HG03575 (cell line): ENCODE data around the gene DEPDC5.

Experiments used
- ATAC-seq: cut with Tn5 transposase; IDR thresholded peaks from one replicate; pipeline ENCODE4 v1.9.1; 2021; ENCODE audit not compliant: unreplicated experiment, insufficient number of reproducible peaks, low FRiP score; ENCODE audit errors: extremely low read depth

The DEPDC5 gene

DNA sequence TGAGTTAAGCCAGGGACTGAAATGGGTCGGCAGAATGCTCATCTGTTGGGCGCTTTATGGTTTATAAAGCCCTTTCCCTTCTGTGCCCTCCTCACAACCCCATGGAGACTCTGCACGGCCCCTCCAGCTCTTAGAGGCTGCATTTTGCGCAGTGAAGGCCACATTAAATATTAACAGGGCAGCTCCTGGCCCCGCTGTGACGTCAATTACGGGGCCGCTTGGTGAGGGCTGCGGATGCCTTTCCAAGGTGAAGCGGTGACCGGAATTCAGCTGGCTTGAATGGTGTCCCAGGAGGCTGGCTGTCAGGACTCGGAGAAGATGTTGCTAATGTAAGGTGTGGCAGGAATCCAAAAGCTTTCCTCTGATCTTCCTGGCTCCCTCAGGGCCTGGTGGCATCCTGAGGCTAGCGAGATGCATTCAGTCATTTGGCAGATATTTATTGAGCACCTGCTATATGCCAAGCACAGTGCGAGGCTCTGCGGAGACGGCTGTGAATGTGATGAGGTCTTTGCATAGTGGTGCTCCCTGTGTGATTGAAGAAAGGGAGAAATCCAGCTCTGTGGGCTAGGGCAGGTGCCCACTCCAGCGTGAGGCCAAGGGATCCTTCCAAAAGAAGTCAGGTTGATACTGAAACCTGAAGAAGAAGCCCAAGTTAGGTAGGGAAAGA, 180.1 kb downstream of the DEPDC5 start:
- no peak for ATAC-seq

DNA sequence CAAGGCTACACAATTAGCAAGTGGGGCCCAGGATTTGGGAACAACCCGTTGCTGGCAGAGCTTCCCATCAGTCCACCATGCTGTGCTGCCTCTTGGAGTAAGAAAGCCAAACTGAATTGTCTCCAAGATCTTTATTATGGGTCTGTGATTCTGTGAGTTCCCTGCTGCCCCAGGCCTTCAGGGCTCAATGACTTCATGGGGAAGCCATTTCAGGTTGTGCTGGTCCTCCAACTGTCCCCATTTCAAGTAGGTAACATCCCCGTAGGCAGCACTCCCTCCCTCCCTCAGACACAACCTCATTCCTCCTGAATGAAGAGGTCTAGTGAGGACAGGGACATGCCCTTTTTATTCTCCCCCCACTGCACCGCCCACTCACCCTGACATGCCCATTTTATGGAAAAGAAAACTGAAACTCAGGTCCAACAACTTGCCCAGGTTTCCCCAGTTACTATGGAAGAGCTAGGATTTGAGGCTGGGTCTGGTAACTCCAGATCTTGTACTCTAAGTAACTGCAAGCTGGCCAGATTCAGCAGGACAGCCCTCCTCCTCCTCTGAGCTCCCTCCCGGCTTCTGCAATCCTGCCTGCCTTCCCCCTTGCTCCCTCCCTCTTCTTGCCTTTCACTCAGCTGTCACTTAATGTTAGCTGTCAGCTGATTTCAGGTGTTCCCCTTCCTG, 182.3 kb downstream of the DEPDC5 start:
- no peak for ATAC-seq

DNA sequence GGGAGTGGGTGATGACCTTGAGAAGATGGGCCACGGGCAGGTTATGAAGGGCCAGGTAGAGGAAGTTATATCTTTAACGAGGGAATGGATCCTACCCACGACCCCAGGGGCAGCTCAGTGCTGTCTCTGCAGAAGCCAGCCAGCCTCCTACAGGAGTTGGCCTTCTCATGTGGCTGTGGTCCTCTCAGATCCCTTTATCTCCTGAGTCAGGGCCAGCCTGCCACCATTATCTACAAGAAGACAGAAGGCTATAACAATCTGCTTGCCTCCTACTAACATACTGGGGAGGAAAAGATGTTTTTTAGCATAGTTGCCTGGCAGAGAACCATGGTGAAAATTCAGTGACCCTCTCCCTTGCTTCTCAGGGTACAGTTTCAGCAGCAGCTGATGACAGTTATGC, 183.5 kb downstream of the DEPDC5 start:
- ATAC-seq = no peak

GRCh38 chr22:31938296-31938695, 184.5 kb downstream of the DEPDC5 start:
- ATAC-seq = no peak

DNA sequence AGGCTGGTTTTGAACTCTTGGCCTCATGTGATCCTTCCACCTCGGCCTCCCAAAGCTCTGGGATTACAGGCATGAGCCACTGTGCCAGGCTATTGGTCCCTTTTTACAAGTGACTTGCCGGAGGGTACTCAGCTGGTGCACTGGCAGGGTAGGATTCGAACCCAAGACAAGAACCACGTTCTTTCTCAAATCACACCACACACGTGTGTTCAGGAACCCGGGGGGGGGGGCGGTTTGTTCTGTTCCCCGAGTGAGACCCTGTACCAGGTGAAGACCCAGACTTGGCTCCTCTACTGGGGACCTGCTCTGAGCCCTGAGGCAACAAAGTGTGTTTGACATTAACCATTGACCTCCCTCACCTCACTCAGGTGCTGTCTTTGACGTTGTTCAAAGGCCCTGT, 186.7 kb downstream of the DEPDC5 start:
- no peak for ATAC-seq

- no peak for ATAC-seq
These were observed 188.3 kb downstream of the DEPDC5 start for GRCh38 chr22:31942091-31942490.

DNA sequence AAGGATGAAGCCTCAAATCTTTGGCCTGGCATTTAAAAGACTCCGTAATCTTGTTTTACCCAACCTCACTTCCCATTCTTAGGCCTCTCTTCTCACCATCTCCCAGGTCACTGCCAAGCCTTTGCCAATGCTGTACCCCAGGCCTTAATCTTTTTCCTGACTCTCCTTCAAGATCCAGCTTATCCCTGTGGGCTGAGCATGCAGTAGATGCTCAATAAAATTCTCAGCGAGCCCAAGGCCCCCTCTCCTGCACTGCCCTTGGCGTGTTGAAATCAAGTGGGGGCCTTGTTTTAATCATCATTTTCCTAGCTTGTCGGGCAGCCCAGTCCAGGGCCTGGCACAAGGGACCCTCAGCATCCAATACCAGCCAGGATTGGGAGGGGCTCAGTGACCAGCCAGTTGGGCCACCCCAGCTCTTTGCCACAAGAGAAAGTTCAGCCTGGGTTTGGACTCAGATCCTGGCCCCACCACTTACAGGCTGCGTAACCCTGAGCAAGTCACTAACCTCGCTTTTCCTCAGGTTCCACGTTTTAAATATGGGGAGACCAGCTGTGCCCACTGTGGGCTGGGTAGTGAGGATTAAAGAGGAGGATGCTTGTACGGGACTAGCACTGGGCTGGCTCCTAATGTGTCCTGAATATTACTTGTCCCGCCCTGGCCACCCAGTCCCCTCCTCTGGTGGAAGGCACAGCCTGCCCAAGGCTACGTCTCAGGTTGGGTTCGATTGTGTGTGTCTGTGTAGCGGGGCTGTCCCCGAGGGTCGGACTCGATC, 189.6 kb downstream of the DEPDC5 start:
- ATAC-seq = no peak

DNA sequence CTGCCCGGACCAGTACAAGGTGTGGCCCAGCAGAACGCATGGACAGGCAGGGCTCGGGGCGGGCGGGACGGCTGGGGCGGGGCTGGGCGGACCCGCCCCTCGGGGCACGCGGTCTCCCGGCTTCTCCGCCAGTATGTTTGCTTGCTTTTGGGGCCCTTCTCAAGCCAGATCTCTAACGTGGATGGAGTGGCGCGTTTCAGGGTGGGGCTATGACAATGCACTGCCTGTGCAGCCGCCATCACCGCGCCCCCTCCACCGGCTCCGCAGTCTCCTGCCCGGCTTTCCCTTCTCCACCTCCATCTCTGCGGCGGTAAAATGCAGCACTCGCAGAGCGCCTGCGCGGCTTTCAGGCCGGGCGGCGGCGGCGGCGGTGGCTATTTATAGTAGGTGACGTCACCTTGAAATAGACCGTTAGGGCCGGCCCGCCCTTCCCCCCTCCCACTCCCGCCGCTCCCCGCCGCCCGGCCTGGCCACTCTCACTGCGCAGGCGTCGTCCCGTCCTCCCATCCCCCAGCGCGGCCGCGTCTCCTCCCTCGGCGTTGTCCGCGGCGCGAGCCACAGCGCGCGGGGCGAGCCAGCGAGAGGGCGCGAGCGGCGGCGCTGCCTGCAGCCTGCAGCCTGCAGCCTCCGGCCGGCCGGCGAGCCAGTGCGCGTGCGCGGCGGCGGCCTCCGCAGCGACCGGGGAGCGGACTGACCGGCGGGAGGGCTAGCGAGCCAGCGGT, 190.3 kb downstream of the DEPDC5 start, which contains the start of gene YWHAH:
Gene YWHAH, plus strand, starts transcription at position 558 of the 722 bp plus-strand sequence. CDS start 199 bp downstream, outside the sequence.
- ATAC-seq = no peak

DNA sequence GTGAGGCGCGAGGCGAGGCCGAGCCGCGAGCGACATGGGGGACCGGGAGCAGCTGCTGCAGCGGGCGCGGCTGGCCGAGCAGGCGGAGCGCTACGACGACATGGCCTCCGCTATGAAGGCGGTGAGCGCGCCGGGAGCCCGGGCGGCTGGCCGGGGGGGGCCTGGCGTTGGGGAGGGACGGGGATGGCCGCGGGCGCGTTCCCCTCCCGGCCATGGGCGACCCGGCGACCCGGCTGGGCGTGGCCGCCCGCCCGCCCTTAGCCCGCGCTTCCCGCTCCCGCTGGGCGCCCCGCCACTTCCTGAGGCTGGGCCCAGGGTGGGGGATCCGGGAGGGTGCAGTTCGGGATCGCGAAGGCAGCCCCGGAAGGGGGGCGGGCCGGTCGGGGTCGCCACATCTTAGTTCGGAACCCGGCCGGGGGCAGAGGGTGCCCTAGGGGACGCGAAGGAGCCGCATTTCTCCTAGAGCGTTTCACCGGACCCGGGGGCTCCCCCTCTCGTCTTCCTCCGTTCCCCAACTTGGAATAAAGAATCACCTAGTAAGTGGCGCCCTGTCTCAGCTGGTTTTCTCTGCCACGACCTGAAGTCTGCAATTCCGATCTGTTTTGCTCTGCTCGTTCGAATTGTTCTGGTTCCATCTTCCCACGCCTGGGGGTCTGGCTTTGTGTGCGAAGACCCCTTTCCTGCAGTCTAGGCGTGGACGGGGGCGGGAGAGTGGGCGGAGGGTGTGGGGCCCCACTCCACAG, 191.1 kb downstream of the DEPDC5 start:
- ATAC-seq = no peak

GRCh38 chr22:31945443-31945855, 191.6 kb downstream of the DEPDC5 start:
- no peak for ATAC-seq

DNA sequence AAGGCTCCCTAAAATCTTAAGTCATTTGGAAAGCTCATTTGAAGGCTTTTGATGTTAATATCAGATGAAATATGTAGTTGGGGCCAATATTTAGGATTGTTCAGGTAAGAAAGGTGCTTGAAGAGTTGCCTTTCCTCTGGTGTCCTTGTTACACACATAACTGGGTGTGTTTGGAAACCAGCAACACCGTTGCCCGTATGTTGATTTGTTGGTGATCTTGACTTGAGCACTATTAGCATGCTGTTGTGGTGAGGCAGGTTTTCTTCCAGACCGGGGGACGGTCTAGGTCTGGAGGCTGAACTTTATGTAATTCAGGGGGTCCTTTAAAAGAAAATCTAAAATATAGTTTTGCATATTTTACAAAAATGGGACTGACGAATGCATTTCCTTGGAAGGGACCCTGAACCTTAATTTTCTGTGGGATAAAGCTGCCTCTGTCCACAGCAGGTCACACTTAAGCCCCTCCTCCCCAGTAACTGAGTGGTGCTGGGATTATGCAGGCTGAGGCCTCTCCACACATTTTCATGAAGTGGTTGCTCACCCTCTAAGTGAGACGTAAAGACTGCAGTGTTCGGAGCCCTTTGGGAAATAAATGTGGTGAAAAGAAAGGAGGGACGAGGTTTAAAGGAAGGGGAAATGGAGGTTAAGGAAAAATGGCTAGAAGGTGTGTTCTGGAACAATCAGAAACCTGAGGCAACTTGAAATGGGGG, 192.3 kb downstream of the DEPDC5 start:
- ATAC-seq = no peak

DNA sequence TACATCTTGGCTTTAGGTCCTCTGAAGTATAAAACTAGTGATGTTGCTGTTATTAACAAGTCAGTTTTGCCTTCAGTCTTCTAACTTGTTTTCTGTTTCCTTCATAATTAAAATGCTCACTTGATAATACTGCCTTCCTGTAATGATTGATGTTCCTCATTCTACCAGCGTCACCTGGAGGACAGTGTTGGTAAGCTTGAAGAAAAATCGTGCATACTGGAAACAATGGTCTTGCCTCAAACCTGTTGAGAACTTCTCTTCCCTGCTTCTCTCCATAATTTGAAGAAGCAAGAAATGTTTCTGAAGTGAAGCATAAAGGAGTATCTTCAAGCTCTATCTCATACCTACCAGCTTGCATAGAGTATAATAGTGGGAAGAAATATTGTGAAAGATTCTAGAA, 193.5 kb downstream of the DEPDC5 start:
- no peak for ATAC-seq

- no peak for ATAC-seq
These were observed 194.2 kb downstream of the DEPDC5 start for GRCh38 chr22:31948002-31948401.

DNA sequence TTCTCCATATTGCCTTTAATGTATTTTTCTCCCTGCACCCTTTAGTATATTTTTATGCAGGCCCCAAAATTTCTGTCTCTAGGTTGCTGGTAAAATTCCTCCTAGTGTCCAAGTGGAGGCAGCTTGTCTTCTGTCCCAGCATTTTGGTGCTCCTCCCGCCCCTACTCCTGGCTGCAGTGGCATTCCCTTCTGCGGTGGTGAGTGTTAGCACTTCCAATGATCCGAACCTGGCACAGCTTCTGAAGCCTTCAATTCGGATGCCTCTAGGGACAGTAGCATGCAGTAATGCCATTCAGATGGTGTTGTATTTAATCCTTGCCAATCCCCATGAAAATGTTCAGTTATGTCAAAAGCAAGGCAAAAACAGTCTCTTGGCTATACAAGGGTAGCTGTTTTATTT, 196.4 kb downstream of the DEPDC5 start:
- ATAC-seq = no peak

DNA sequence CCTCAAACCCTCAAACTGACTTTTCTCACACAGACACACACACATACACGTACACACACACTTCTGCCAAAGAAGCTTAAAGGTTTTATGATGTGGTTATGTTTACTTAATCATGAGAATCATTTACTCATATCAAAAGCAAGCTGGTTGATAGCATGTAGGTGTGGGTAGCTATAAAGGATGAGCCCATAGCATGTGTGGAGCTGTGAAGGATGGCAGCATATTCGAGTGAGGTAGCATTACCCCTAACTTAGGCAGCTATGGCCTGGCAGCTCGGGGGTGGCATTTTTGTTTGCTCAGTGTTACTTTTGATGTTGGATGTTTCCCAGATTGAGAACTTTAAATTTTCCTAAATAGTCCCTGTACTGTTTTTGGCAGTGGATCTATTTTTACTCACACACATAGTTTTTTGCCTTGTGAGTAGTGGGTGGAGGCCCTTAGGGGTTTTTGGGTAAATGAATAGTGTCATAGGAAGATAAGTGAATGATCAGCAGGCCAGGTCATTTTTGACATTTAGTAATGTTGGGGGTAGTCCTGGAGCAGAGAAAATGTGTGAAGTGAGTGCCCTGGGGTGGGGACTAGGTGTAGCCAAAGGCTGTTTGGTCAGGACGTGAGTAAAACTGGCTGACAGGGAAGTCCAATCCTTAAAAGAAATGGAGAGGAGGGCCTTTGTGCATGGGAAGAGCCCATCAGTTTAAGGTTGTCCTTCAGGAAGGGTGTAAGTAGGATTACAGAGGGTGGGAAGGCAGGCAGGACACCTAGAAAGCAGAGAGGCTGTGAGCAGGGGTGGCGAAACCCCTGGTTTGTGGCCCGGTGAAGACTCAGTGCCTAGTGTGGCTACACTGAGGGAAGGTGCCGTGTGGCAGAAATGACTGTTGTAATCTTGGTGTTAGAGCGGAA, 197.6 kb downstream of the DEPDC5 start:
- ATAC-seq = no peak

GRCh38 chr22:31952094-31952401, 198.2 kb downstream of the DEPDC5 start:
- ATAC-seq = no peak

GRCh38 chr22:31952472-31952871, 198.7 kb downstream of the DEPDC5 start:
- ATAC-seq = no peak
